PC-3 (cell line): ENCODE measurements around the gene UBE3A. TPM values are rescaled to one million over a fixed set of nuclear protein-coding genes. Genes with fewer than 3 reads are reported as not detected.

Experiments
- ATAC-seq: fragments of 200-7000 bp; cut with Tn5 transposase; 2 replicates; pipeline ENCODE4 v1.9.1; 2020; ENCODE audit warnings: mild to moderate bottlenecking, moderate library complexity
- BruUV-seq: library from RNA; stranded (reverse); fragments of 400-500 nt; replicated peaks from 2 replicates; lab custom pipeline; 2021; lab: Mats Ljungman, UMichigan
- CTCF ChIA-PET: fragments of 300-600 bp; sonication (Branson Sonifier 250); formaldehyde crosslinking; loops from one replicate; lab custom pipeline; 2022; ENCODE audit warnings: antibody characterized with exemption; lab: Charles Lee
- POLR2A ChIA-PET: fragments of 300-600 bp; sonication (Branson Sonifier 250); formaldehyde crosslinking; loops from one replicate; lab custom pipeline; 2022; ENCODE audit warnings: antibody characterized with exemption; ENCODE audit not compliant: unreplicated experiment; lab: Charles Lee
- DNase-seq: peaks from one replicate; pipeline ENCODE4 v3.0.0-alpha.2; 2015
- H2AFZ ChIP-seq: fragments of 300-600 bp; sonication (generic); 2 replicates; pipeline ENCODE4 v1.6.0; 2016; ENCODE audit warnings: antibody characterized with exemption, low read length
- H3F3A ChIP-seq: fragments of 300-600 bp; sonication (generic); one replicate; pipeline ENCODE4 v1.6.0; 2017; ENCODE audit warnings: antibody characterized with exemption, low read length, control low read depth, mild to moderate bottlenecking; ENCODE audit not compliant: unreplicated experiment
- H3K27ac ChIP-seq: fragments of 300-600 bp; sonication (generic); 2 replicates; pipeline ENCODE4 v1.5.1; 2016; ENCODE audit warnings: mild to moderate bottlenecking, low read length
- H3K27me3 ChIP-seq: fragments of 300-600 bp; sonication (generic); 2 replicates; pipeline ENCODE4 v1.6.1; 2016; ENCODE audit warnings: low read length, mixed read lengths
- H3K36me3 ChIP-seq: fragments of 300-600 bp; sonication (generic); 2 replicates; pipeline ENCODE4 v1.6.1; 2016; ENCODE audit warnings: low read depth, mixed run types, low read length, mixed read lengths
- H3K4me1 ChIP-seq: fragments of 300-600 bp; sonication (generic); 2 replicates; pipeline ENCODE4 v1.5.1; 2016; ENCODE audit warnings: low read length; ENCODE audit not compliant: insufficient read depth
- H3K4me2 ChIP-seq: fragments of 300-600 bp; sonication (generic); 2 replicates; pipeline ENCODE4 v1.6.0; 2016; ENCODE audit warnings: low read length
- H3K4me3 ChIP-seq: fragments of 300-600 bp; sonication (generic); 2 replicates; pipeline ENCODE4 v1.5.1; 2016; ENCODE audit warnings: mild to moderate bottlenecking, low read length, mixed read lengths
- H3K79me2 ChIP-seq: fragments of 300-600 bp; sonication (generic); 2 replicates; pipeline ENCODE4 v1.6.1; 2017; ENCODE audit warnings: low read length, mixed read lengths
- H3K9ac ChIP-seq: fragments of 300-600 bp; sonication (generic); 2 replicates; pipeline ENCODE4 v1.6.0; 2016; ENCODE audit warnings: mild to moderate bottlenecking, low read length
- H3K9me2 ChIP-seq: fragments of 300-600 bp; sonication (generic); replicated peaks from 2 replicates; pipeline ENCODE4 v1.6.1; 2016; ENCODE audit warnings: mixed run types, low read length, mixed read lengths
- H3K9me3 ChIP-seq: fragments of 300-600 bp; sonication (generic); 2 replicates; pipeline ENCODE4 v1.6.1; 2016; ENCODE audit warnings: low read length, mixed read lengths
- H4K20me1 ChIP-seq: fragments of 300-600 bp; sonication (generic); 2 replicates; pipeline ENCODE4 v1.6.1; 2016; ENCODE audit warnings: low read length, mixed read lengths
- EZH2 ChIP-seq: fragments of 300-600 bp; sonication (generic); IDR thresholded peaks from one replicate; pipeline ENCODE4 v1.6.1; 2017; ENCODE audit warnings: antibody characterized with exemption, mild to moderate bottlenecking, low read length; ENCODE audit not compliant: unreplicated experiment
- EZH2phosphoT487 ChIP-seq: fragments of 300-600 bp; sonication (generic); IDR thresholded peaks from 2 replicates; pipeline ENCODE4 v1.6.1; 2018; ENCODE audit warnings: mild to moderate bottlenecking, antibody characterized with exemption, low read length, borderline replicate concordance
- intact Hi-C: fragments of 100-400 bp; cut with micrococcal nuclease; formaldehyde crosslinking; loops from 2 replicates; pipeline ENCODE4 v1.9.0; 2023
- total RNA-seq: library from RNA; depleted of rRNA; stranded (reverse); fragments of >200 nt; gene quantifications from 2 replicates; pipeline ENCODE4 v1.2.3, GENCODE V29; 2014
- TF ChIP-seq, protein P1 (sequence below): fragments of 300-600 bp; sonication (generic); conservative IDR thresholded peaks from 2 replicates; pipeline ENCODE4 v1.5.1; 2017; ENCODE audit warnings: antibody characterized with exemption, low read depth, mild to moderate bottlenecking, low read length

UBE3A gene
- total RNA-seq, 1 experiment from 2014 or later, result 59.5 TPM

DNA sequence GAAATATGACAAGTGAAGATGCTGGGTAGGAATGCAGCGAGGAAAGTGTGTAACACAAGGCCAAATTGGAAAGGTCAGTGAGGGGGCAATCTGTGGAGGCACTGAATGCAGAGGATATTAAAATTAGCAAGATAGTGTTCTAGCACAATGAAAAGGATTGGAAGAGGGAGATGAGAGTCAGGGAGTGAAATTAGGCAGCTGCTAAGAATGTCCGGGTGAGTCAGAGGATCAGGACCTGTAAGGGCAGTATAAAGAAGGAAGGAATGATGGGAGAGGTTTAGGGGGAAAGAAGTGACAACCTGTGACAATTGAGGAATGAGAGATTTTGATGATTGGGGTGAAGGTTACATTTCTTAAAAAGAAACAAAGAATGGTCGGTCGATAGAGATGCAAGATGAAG, 103.5 kb downstream of the UBE3A start:
- DNase-seq (no peak), ATAC-seq (no peak)
- no peak overlapping the region for H3K4me3 ChIP-seq
- no peaks in the 10 kb centered on the region for H3K79me2 ChIP-seq
- H3K4me1 ChIP-seq, result no peaks in the 10 kb centered on the region
- ChIA-PET POLR2A (no interaction called here), CTCF (no interaction called here)
- H3K27me3 ChIP-seq, result no peaks in the 10 kb centered on the region
- H3K27ac ChIP-seq, result no peak overlapping the region
- no peaks in the 10 kb centered on the region for H3F3A ChIP-seq
- no peaks in the 10 kb centered on the region for H4K20me1 ChIP-seq
- no peak for TF ChIP-seq EZH2
- TF ChIP-seq, protein P1, sequence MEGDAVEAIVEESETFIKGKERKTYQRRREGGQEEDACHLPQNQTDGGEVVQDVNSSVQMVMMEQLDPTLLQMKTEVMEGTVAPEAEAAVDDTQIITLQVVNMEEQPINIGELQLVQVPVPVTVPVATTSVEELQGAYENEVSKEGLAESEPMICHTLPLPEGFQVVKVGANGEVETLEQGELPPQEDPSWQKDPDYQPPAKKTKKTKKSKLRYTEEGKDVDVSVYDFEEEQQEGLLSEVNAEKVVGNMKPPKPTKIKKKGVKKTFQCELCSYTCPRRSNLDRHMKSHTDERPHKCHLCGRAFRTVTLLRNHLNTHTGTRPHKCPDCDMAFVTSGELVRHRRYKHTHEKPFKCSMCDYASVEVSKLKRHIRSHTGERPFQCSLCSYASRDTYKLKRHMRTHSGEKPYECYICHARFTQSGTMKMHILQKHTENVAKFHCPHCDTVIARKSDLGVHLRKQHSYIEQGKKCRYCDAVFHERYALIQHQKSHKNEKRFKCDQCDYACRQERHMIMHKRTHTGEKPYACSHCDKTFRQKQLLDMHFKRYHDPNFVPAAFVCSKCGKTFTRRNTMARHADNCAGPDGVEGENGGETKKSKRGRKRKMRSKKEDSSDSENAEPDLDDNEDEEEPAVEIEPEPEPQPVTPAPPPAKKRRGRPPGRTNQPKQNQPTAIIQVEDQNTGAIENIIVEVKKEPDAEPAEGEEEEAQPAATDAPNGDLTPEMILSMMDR, result no peak
- H3K36me3 ChIP-seq, result peaks cover 23% of the 10 kb centered on the region
- H3K9ac ChIP-seq, result no peak overlapping the region
- no peaks in the 10 kb centered on the region for H3K9me3 ChIP-seq
- no TSS peak for BruUV-seq
- intact Hi-C loops, result no loop called here
- no peak overlapping the region for H3K4me2 ChIP-seq
- no peak overlapping the region for H2AFZ ChIP-seq
- no peaks in the 10 kb centered on the region for H3K9me2 ChIP-seq

DNA sequence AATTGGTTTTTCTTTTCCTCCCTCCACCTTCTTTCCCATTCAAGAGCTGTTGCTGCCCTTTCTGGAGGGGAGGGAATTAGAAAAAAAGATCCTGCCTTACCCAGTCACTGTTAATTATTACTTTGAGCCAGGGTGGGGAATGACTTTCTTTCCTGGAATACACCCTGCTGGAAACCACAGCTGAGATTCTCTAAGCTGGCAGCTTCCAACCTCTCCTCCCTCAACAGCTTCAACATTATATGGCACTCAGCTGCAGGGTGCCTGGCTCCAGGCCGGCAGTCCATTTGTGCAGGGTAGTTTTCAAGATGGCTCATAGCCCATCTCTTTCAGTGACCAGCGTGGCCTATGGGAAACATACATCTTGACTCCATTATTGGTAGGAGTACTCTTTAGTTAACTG, 105.8 kb downstream of the UBE3A start:
- H3K36me3 ChIP-seq, result peaks cover 5% of the 10 kb centered on the region; the same call in 1 of the 2 replicates
- CTCF ChIA-PET, result no interaction called here
- intact Hi-C loops, result no loop called here

DNA sequence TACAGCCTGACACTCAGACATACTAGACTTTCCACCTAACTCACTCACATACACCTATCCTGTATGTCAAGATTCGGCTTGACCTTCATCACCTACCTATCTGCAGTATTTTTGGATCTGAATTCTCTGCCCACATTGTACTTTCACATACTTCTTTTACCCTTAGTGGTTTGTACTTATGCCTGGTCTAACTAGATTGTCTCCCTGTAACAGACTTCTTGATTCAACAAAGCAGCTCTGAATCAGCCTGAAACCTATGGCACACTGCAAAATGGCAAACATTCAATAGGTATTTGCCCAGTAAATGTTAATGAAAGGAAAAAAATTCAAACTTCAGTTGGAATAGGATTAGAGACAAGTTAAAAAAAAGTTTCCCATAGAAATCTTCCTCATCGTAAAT, 106.5 kb downstream of the UBE3A start:
- Histone ChIP-seq H3K27ac (no peak overlapping the region), H3K9ac (no peak overlapping the region), H3K27me3 (no peaks in the 10 kb centered on the region), H3K36me3 (peaks cover 5% of the 10 kb centered on the region; the same call in 1 of the 2 replicates), H3K4me1 (no peaks in the 10 kb centered on the region), H4K20me1 (no peaks in the 10 kb centered on the region), H3K79me2 (no peaks in the 10 kb centered on the region), H2AFZ (no peak overlapping the region), H3F3A (no peaks in the 10 kb centered on the region), H3K4me2 (no peak overlapping the region), H3K4me3 (no peak overlapping the region), H3K9me2 (no peaks in the 10 kb centered on the region), H3K9me3 (no peaks in the 10 kb centered on the region)
- DNase-seq (no peak), ATAC-seq (no peak)
- BruUV-seq, result no TSS peak
- POLR2A ChIA-PET, result no interaction called here
- intact Hi-C loops, result no loop called here
- no peak for TF ChIP-seq EZH2phosphoT487
- TF ChIP-seq, protein P1, result no peak
- no peak for TF ChIP-seq EZH2
- CTCF ChIA-PET, result no interaction called here

More for the DNA sequence above, 105.8 kb downstream of the UBE3A start:
- no peaks in the 10 kb centered on the region for H3K9me3 ChIP-seq
- H3F3A ChIP-seq, result no peaks in the 10 kb centered on the region
- ATAC-seq (no peak), DNase-seq (no peak)
- no peak overlapping the region for H3K4me2 ChIP-seq
- no peaks in the 10 kb centered on the region for H4K20me1 ChIP-seq
- TF ChIP-seq EZH2phosphoT487, result no peak
- TF ChIP-seq, protein P1, result no peak
- TF ChIP-seq EZH2, result no peak
- no TSS peak for BruUV-seq
- POLR2A ChIA-PET, result no interaction called here
- H2AFZ ChIP-seq, result no peak overlapping the region
- H3K27me3 ChIP-seq, result no peaks in the 10 kb centered on the region
- H3K4me1 ChIP-seq, result no peaks in the 10 kb centered on the region
- H3K9me2 ChIP-seq, result no peaks in the 10 kb centered on the region
- no peaks in the 10 kb centered on the region for H3K79me2 ChIP-seq
- no peak overlapping the region for H3K9ac ChIP-seq
- no peak overlapping the region for H3K27ac ChIP-seq
- H3K4me3 ChIP-seq, result no peak overlapping the region
